Kidney capillary endothelial cell (primary cell): ENCODE results near the gene KIF18B.
"Not testable (repeated sequence)": the region's sequence is repeated elsewhere in the genome, so short reads cannot be mapped to it uniquely, and the experiment has no call there.

Experiments used
- DNase-seq: peaks from one replicate; pipeline ENCODE4 v3.0.0-alpha.2; 2018; ENCODE audit warnings: low spot score

Gene KIF18B

GRCh38 chr17:44969144-44969780 lies 21.7 kb upstream of the KIF18B start:
- no peak for DNase-seq

DNA sequence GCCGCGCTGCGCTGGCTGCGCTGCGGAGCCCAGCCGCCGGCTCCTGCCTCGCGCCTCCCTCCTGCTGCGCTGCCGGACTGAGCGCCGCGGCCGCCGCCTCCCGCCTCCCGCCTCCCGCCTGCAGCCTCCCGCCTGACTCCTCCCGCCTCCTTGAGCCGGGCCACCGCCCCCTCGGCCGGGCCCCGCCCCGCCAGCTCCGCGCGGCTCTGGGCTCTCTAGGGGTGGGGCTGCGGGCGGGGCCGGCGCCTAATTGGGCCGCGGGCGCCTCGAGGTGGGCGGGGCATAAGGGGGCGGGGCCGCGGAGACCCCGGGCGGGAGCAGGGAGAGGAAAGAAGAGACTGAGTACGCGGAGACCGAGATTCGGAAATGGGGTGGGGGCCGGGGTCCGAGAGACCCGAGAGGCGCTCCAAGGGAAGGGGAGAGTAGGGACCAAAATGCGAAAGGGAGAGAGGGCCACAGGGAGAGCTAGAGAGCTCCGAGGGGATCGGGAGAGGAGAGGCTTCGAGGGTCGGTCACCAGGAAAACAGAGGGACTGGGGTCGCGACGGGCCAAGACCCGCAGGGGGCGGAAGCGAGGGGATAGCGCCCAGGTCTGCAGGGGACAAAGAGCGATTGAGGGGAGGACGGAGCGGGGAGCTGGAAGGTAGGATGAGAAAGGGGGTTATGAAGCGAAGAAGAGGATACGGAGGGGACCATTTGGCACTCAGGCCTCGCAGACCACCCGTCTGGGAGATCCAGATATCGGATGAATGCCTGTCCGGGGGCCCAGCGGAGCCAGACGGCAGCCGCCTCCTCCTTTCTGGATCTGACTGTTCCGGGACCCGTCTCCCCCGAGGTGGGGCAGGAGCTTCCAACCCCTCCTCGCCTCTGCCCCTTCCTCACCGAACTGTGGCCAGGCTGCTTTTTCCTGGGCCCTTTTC lies 20.9 kb upstream of the KIF18B start, which contains the start of gene C1QL1:
Gene C1QL1 (minus strand): TSS at position 79 of the 919 bp plus-strand sequence. CDS start 255 bp downstream, outside the sequence.
- DNase-seq = peak; percentile 77

DNA sequence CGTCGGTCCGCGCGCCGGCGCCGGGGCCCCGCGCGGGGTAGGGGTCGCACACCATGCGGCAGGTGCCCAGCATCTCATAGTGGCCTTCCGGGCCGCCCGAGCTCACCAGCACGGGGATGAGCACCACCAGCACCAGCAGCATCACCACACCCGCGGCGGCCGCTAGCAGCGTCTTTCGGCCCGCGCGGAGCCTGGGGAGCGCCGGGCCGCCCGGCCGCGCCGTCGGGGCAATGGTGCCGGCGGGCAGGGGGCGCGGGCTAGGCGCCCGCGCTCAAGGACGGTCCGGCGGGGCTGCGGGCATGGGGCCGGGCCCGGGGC lies 20.3 kb upstream of the KIF18B start:
- no peak for DNase-seq

DNA sequence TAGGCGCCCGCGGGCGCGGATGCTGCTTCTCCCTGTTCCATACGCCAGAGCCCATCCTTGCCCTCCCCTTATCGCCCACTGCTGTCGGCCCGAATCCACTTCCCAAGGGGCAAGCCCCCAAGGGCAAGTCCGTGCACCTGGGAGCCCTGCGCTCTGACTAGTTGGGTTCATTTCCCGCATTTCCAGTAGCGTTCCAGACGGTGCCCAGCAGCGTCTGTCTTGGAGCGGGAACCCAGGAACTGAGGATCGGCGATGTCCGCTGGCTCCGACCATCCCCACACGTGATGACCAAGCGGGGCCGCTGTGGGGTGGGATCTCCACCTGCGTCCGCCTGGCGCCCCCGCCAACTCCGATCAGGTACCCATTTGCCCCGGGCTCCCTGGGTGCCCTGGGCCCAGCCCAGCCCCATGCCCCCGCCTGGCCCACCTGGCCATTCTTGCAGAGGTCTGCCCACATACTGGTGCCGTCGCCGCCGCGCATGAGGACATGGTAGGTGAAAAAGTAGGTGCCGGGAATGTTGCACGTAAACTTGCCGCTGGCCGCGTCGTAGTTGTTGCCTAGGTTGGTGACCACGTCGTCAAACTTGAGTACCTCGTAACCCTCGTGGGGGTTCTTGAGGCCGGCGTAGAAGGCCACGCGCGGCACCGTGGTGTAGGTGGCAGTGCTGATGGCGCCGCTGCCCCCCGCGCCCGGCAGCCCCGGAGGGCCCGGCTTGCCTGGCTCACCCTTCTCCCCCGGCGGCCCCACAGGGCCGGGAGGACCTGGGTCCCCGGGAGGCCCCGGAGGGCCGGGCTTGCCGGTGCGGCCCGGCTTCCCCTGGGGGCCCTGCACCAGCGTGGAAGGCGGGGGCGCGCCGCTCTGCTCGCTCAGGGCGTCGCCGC lies 19.7 kb upstream of the KIF18B start:
- DNase-seq = no peak

DNA sequence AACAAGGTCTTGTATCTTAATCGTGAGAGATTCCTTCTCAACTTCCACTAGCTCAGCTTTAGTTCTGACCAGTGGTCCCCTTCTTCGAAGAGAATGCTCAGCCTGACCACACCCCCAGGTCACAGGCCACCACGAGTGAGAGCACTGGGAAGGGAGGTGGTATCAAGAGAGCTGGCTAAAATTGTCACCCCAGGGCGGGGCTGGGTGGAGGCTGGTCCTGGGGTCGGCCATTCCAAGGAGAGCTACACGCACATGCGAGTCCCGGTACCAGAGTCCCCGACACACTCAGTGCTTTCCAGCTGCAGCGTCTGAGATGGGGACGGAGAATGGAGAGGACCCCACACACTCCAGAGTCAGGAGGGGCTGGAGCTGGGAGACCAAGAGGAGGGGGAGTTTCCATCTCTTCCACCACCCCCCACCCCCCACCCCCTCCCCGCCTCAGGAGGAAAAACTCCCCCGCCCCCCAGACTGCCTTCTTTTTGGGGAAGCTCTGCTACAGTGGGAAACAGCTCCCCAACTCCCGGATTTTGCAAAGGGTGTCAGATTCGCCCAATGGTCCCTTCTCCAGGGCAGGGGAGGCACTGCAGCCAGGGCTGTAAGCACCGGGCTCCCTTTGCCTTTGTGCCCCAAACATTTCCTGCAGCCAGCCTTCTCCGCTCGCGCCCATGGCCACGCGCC lies 18.9 kb upstream of the KIF18B start:
- DNase-seq = no peak

- no peak for DNase-seq
Observed at GRCh38 chr17:44965481-44966234, 18.1 kb upstream of the KIF18B start.

- DNase-seq = no peak
Observed at GRCh38 chr17:44961921-44962350, 14.4 kb upstream of the KIF18B start.

DNA sequence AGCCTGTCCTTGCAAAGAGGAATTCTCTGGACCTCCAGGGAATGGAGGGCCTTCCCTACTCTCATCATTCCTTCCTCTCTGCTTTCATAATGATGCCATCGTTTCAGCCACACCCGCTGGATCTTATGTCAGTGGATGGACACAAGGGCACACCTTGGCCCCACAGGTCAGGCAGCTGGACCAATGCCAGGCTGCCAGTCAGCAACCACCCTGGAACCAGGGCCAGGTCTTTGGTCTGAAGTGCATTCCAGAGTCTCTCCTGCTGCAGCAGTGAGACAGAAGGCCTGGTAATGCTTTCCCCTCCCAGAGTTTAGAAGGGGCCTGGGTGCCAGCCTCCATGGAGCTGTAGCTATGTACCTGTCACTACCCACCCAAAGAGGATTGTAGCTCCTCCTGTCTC lies 13.1 kb upstream of the KIF18B start:
- DNase-seq = no peak

- no peak for DNase-seq
Observed at GRCh38 chr17:44959821-44960531, 12.4 kb upstream of the KIF18B start.

DNA sequence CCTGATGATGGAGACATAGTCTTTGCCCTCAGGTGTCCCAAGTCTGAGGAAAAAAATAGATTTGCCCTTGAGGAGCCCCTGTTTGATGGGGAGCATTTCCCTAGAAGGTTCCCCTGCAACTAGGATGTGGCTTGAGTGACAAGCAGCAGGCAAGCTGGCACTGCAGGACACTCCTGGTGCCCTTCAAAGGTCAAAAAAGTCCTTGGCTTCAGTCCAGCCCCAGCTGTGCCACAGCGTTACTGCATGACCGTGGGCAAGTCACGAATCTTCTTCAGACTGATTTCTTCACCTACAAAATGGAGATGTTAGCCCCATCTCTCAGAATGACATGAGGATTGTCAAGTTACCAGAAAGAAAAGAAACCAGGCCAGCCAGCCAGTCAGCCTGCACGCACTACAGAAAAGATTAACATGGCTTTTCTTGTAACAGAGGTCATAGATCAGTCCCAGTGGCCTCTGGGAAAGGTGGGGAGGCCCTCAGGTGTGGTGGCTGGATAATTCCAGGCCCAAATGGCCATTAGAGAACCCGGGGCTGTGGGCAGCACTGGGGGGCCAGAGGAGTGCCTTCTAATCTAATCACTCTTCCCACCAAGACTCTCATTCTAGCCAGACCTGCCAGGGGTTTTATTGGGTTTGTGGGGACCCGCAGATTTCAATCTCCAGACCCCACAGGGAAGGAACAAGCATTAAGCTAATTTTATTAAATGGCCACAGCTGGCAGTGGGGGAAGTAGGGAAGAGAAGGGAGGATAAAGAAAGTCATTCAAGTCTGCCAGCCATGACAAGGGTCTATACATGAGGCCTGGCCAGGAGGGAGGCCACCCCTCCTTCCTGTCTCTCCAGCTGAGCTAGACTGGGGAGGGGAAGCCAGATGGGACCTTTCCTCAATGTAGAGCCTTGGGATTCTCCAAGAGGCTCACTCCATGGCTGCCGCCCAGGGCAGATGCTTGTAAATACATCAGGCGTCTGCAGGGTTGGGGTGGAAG lies 9.7 kb upstream of the KIF18B start:
- DNase-seq = no peak

GRCh38 chr17:44955674-44956425 lies 8.3 kb upstream of the KIF18B start:
- DNase-seq = no peak

DNA sequence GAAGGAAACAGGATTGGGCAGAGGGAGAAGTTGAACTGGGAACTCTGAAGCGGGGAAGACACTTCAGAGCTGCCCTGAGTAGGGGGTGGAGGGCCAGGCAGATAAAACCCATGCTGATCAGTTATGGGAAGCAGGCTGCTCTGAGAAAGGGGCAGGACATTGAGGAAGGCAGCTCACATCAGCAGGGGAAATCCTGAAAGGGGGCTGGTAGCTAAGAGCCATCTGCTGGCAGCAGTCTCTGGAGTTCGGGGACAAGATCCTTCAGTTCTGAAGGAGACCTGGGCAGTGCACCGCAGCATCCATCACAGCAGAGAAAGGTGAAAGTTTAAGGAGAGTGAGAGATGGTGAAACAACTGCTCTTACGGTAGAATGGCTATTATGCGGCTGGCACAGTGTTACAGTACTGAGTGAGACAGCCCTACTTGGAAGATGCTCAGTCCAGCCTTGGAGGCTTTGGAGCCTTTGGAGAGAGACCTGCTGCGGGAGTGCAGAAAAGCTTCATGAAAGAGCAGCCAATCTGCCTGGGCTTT lies 5.4 kb upstream of the KIF18B start:
- no peak for DNase-seq

- no peak for DNase-seq
Observed at GRCh38 chr17:44948315-44948795, 782 bp upstream of the KIF18B start.

DNA sequence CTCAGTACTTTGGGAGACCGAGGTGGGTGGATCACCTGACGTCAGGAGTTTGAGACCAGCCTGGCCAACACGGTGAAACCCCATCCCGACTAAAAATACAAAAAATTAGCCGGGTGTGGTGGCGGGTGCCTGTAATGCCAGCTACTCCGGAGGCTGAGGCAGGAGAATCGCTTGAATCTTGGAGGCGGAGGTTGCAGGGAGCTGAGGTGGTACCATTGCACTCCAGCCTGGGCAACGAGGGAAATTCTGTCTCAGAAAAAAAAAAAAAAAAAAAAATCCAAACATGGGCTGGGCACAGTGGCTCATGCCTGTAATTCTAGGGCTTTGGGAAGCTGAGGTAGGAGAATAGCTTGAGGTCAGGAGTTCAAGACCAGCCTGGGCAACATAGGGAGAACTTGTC lies 1.9 kb downstream of the KIF18B start:
- not testable (repeated sequence) for DNase-seq

- no peak for DNase-seq
Observed at GRCh38 chr17:44942456-44942855, 5.1 kb downstream of the KIF18B start.

- DNase-seq = no peak
Observed at GRCh38 chr17:44941712-44942331, 5.8 kb downstream of the KIF18B start.

DNA sequence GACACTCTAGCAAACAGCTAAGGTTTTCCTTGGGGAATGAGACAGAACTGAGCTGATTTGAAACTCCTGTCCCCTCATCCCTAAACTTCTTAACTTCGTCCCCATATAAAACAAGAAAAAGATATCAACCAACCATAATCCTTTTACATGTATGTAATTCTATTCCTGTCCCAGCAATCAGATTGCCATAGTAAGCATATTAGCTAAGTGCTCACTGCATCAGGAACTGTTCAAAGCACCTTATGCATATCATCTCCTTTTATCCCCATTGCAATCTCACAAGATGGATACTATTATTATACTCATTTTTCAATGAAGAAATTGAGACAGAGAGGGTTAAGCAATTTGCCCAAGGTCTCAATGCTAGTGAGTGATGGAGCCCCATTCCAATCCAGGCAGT lies 6.8 kb downstream of the KIF18B start:
- DNase-seq = no peak

- DNase-seq = no peak
Observed at GRCh38 chr17:44940317-44940716, 7.3 kb downstream of the KIF18B start.
